ENCODE data around the gene TTC32.

Gene TTC32

GRCh38 chr2:19878268-19879046, 23.3 kb downstream of the TTC32 start:
- DNase-seq (ENCODE audit: low read depth in 4 of 4, low spot score in 1 of 4): no peak

GRCh38 chr2:19876751-19877150, 25.0 kb downstream of the TTC32 start:
- DNase-seq (ENCODE audit: low read depth in 4 of 4, low spot score in 1 of 4): no peak

GRCh38 chr2:19875280-19875679, 26.5 kb downstream of the TTC32 start:
- no peak for DNase-seq (ENCODE audit: low read depth in 4 of 4, low spot score in 1 of 4)

DNA sequence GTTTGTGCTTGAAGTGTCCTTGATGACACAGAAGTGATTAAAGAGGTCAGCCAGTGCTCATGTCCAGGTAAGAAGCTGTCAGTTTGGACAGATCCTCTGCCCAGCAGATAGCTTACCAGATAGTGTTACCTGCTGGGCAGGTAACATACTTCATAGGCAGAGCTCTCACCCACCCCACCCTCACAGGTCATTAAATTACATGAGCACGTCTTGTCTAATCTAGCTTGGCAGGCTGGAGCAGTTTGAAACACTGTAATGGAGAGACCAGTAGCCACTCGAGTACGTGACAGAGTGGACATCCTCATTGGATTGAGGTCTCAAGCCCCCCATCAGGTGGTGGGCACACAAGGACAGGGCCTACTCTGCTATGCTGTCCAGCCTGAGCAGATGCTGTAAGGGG, 27.1 kb downstream of the TTC32 start:
- DNase-seq (ENCODE audit: low read depth in 4 of 4, low spot score in 1 of 4): no peak

- DNase-seq (ENCODE audit: low read depth in 4 of 4, low spot score in 1 of 4): no peak
These were observed 28.8 kb downstream of the TTC32 start for GRCh38 chr2:19873014-19873413.

DNA sequence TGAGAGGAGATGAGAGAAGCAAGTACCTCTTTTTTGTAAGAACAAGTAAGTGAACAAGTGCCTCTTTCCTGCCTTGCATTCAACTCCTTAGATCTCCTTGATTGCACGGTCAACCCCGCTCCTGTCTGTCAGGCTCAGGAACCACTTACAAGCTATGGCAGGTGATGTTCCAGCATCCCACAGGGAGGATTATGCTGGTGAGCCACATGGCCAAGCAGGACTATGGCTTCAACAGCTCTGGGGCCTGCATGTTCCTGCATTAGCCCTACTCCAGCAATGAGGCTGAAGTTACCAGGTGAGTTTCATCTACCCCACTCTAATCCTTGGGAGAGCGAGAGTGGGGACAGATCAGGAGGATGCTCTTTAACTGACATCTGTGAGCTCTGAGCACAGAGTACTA, 29.5 kb downstream of the TTC32 start:
- no peak for DNase-seq (ENCODE audit: low read depth in 4 of 4, low spot score in 1 of 4)

GRCh38 chr2:19871836-19872235, 29.9 kb downstream of the TTC32 start:
- no peak for DNase-seq (ENCODE audit: low read depth in 4 of 4, low spot score in 1 of 4)

GRCh38 chr2:19870792-19871191, 31.0 kb downstream of the TTC32 start:
- DNase-seq (ENCODE audit: low read depth in 4 of 4, low spot score in 1 of 4): no peak

DNA sequence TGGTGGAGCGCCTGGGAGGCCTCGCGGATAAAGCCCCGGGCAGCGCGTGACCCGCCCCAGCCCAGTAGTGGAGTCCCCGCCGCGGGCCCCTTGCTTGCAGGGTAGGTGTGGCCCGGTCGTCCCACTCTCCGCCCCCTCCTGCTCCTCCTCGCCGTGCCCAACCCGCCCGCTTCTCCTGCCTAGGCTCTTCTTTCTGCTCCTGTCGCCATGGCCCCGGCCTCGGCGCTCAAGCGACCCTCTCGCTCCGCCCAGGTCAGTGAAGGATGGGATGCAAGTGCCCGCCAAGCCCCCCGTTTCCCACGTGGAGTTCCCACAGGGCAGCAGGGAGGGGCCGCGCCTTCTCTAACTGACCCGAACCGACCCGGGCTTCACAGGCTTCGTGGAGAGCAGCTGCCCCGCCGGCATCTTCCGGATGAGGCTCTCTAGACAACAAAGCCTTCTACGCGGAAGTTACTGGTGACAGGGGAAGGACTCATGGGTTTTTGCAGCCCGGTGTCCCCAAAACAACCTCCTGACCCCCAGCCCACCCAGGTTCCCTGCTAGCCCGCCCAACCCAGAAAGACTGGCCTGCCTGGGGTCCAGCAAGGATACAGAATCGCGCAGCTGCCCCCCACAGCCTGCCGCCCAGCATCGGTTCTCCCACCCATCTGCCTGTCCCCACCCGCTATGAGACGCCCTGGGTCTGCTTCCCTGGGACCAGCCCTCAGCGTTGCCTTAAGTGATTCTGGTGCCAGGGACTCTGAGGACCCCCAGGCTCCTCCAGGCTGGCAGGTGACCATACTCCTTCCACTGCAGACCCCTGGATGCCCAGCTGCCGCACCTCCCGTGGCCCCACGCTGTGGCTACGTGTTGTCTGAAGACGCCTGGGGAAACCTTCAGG, 32.8 kb downstream of the TTC32 start:
- DNase-seq (ENCODE audit: low read depth in 4 of 4, low spot score in 1 of 4): peak; percentile 18 to 48 (median 34)

- no peak for DNase-seq (ENCODE audit: low read depth in 4 of 4, low spot score in 1 of 4)
These were observed 33.6 kb downstream of the TTC32 start for GRCh38 chr2:19868224-19868623.

DNA sequence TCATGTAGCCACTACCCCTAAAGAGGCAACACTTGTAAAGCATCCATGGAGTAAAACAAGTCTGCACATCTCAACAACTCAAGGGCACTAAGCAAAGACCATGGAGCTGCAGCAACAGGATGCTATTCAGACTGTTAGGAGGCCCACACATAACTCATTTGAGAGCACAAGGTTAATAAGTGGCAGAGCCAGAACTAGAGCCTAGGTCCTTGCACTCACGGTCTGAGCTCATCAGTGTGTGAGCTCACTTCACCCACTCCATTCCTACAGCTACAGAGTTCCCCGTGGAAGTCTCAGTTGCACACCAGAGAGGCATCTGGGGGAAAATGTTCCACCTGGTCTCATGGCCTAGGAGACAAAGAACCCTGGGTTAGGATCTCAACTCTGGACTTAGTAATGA, 35.0 kb downstream of the TTC32 start:
- DNase-seq (ENCODE audit: low read depth in 4 of 4, low spot score in 1 of 4): no peak

- no peak for DNase-seq (ENCODE audit: low read depth in 4 of 4, low spot score in 1 of 4)
These were observed 36.6 kb downstream of the TTC32 start for GRCh38 chr2:19865151-19865550.

DNA sequence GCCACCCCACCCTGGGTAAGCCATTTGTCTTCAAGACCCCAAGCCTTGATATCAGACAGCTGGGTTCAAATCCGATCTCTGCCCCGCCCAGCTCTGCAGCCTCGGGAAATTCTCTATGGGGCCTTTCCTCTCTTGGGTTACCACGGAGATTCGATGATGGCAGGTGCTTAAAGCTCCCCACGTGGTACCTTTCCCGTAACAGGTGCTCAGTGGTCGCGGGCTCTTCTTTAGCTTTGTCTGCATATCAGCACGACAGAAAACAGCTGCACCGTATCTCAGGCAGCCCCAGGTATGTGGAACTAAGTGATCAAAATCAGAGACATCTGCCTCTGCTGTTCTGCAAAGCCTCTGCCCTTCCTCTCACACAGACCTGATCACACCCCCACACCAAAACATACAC, 37.4 kb downstream of the TTC32 start:
- no peak for DNase-seq (ENCODE audit: low read depth in 4 of 4, low spot score in 1 of 4)

DNA sequence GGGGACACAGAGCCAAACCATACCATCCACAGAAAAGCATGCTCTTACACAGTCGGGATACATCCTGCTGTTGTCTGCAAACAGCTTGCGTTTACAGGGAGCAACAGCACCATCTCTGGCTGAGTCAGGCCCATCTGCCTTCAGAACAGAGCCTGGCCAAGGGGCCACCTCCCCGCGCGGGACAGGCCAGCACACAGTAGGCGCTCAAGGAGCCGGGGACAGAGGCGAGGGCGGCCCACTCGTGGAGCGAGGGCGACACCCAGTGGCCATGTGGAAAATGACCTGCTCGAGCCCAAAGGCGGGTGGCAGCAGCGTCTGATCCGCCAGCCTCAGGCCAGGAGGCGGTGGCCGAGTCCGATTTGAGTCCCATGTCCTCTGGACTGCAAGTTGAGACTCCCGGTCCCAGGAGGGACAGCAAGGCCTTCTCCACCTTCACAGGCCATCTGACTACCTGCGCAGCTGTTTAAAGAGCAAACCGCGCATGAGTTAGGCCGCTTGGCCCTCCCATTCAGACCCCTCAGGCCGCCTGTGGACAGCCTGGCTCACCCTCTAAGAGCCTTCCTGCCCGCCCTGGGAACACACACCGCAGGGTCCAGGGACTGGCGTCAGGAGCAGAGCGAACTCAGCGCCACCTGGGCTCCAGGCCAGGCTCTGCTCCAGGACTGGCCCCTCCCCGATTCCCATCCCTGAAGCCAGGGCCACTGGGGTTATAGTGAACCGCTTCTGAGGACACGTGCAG, 38.3 kb downstream of the TTC32 start:
- peak; percentile 35 to 61 (median 53) for DNase-seq (ENCODE audit: low read depth in 4 of 4, low spot score in 1 of 4)

DNA sequence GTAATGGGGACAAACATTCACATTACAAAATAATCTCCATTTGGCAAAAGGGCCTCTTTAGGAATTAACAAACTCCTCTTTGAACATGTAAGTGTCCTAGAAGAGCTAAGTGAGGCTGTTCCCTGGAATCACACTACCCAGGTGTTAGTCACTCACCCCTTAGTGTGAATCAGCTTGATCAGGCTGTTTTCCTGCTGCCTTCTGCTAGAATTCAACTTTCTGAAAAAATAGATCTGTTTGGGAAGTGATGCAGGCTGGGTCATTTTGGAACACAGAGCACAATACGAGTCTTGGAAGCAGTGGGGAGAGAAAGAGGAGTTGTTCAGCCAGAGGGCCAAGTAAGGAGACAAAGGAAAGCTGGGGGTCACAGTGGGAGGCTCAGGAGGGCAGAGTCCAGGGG, 40.0 kb downstream of the TTC32 start:
- no peak for DNase-seq (ENCODE audit: low read depth in 4 of 4, low spot score in 1 of 4)

DNA sequence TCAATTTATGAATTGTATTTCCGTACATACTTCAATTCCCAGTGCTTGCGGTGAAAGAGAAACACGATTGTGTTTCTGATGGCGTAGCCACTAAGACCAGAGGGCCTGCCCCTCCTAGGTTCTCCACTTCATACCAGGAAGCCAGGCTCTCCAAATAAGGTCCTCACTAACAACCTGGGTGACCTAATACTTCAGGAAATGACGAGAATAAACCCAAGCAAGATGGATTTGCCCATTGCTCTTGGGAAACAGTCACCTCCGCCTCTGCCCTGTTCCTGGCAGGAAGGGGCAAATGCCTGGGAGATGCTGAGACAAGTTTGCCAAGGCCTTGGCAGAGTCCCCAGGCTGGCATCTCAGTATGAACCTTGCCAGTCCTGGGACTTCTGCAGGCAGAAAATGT, 41.8 kb downstream of the TTC32 start:
- DNase-seq (ENCODE audit: low read depth in 4 of 4, low spot score in 1 of 4): no peak

GRCh38 chr2:19859565-19859964, 42.2 kb downstream of the TTC32 start:
- no peak for DNase-seq (ENCODE audit: low read depth in 4 of 4, low spot score in 1 of 4)

DNA sequence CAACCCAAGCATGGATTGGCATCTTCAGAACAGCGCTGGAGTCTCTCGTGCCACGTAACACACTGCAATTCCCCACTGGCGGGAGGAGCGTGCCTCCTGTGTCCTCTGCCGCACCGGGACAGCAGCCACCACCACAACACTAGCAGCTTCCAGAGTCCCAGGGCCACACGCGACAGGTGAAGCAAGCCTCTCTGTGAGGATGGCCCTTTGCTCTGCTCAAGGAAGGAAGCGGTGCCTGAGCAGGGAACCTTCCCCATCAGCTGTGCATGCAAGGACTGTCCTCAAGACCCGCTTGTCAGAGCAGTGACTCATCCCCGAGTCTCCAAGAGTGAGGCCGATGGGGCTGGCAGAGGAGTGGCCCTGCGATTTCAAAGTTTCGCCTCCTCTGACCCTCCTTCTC, 44.0 kb downstream of the TTC32 start:
- no peak for DNase-seq (ENCODE audit: low read depth in 4 of 4, low spot score in 1 of 4)

DNA sequence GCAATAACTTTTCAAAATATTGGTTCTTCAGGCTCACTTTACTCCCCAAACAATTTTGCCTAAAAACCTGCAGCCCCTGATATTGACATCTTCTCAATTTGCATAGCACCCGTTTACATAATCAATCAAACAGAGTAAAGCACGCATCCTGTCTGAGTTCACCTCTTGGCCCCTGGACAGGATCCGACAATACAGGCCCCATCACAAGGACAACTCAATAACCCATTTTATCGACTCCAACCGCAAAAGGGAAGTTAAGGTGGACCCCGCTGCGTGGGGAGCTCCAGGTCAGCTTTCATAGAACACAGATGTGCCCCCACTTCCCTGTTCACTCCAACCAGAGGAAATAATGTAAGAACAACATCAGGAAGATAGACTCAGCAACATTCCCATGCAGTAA, 44.7 kb downstream of the TTC32 start:
- DNase-seq (ENCODE audit: low read depth in 4 of 4, low spot score in 1 of 4): no peak

GRCh38 chr2:19855542-19856431, 46.0 kb downstream of the TTC32 start:
- DNase-seq (ENCODE audit: low read depth in 4 of 4, low spot score in 1 of 4): no peak

All from stimulated activated CD4-positive, alpha-beta T cell treated with anti-CD3 and anti-CD28 coated beads, Interleukin-1b, Interleukin-23, amount 100 ng/mL, for 24 hours (primary cell).